Measurements from ENCODE around the gene GNPNAT1. TPM values are rescaled to one million over a fixed set of nuclear protein-coding genes. Genes with fewer than 3 reads are reported as not detected.

GNPNAT1 gene
- total RNA-seq: 5.7 TPM
- long read RNA-seq, partial matches to known transcripts: 0 of 5 reads
- long read RNA-seq, other reads (novel, unspliced or antisense): 1 of 5 reads

- Histone ChIP-seq H3K4me3 (peak within 1 kb of the TSS; percentile 88), H3K27me3 (ENCODE audit: low read depth) (no peaks in the 10 kb centered on the region), H3K9me3 (replicated peaks) (no peaks in the 10 kb centered on the region), H3K4me1 (peaks cover 34% of the 10 kb centered on the region), H3K36me3 (no peaks in the 10 kb centered on the region), H3K27ac (replicated peaks) (peak within 1 kb of the TSS; percentile 92)
- no peak for TF ChIP-seq CTCF (IDR thresholded peaks at IDR 0.05; ENCODE audit: borderline replicate concordance)
- intact Hi-C loops (cut with micrococcal nuclease): no loop called here
- DNase-seq: peak; percentile 82
Observed at GRCh38 chr14:52791223-52792096, at the start of gene GNPNAT1. Gene GNPNAT1, minus strand, starts transcription at chr14:52791607. Its CDS starts 6,957 bp downstream, at chr14:52784650.

- peaks cover 17% of the 10 kb centered on the region for H3K4me1 ChIP-seq
- no peaks in the 10 kb centered on the region for H3K9me3 ChIP-seq (replicated peaks)
- intact Hi-C loops (cut with micrococcal nuclease): no loop called here
- H3K27ac ChIP-seq (replicated peaks): no peak overlapping the region
- H3K36me3 ChIP-seq: no peaks in the 10 kb centered on the region
- no peak for DNase-seq
- no peak for TF ChIP-seq CTCF (IDR thresholded peaks at IDR 0.05; ENCODE audit: borderline replicate concordance)
- no peak overlapping the region for H3K4me3 ChIP-seq
- H3K27me3 ChIP-seq (ENCODE audit: low read depth): no peaks in the 10 kb centered on the region
Observed at GRCh38 chr14:52840877-52841276, 49.5 kb upstream of the GNPNAT1 start.

GRCh38 chr14:52837451-52837850 lies 46.0 kb upstream of the GNPNAT1 start:
- Histone ChIP-seq H3K9me3 (replicated peaks) (no peaks in the 10 kb centered on the region), H3K4me1 (no peaks in the 10 kb centered on the region), H3K27me3 (ENCODE audit: low read depth) (no peaks in the 10 kb centered on the region), H3K4me3 (no peak overlapping the region), H3K36me3 (no peaks in the 10 kb centered on the region), H3K27ac (replicated peaks) (no peak overlapping the region)
- no peak for TF ChIP-seq CTCF (IDR thresholded peaks at IDR 0.05; ENCODE audit: borderline replicate concordance)
- intact Hi-C loops (cut with micrococcal nuclease): no loop called here
- no peak for DNase-seq

- no peak for TF ChIP-seq CTCF (IDR thresholded peaks at IDR 0.05; ENCODE audit: borderline replicate concordance)
Observed at GRCh38 chr14:52836063-52836462, 44.7 kb upstream of the GNPNAT1 start.

GRCh38 chr14:52835122-52835903 lies 43.9 kb upstream of the GNPNAT1 start:
- H3K9me3 ChIP-seq (replicated peaks): no peaks in the 10 kb centered on the region
- intact Hi-C loops (cut with micrococcal nuclease): no loop called here
- H3K36me3 ChIP-seq: no peaks in the 10 kb centered on the region
- H3K4me1 ChIP-seq: no peaks in the 10 kb centered on the region
- no peaks in the 10 kb centered on the region for H3K27me3 ChIP-seq (ENCODE audit: low read depth)
- no peak overlapping the region for H3K4me3 ChIP-seq
- no peak for TF ChIP-seq CTCF (IDR thresholded peaks at IDR 0.05; ENCODE audit: borderline replicate concordance)
- DNase-seq: no peak
- no peak overlapping the region for H3K27ac ChIP-seq (replicated peaks)

More at GRCh38 chr14:52836063-52836462, 44.7 kb upstream of the GNPNAT1 start:
- intact Hi-C loops (cut with micrococcal nuclease): no loop called here
- Histone ChIP-seq H3K27ac (replicated peaks) (no peak overlapping the region), H3K36me3 (no peaks in the 10 kb centered on the region), H3K4me3 (no peak overlapping the region), H3K4me1 (no peaks in the 10 kb centered on the region), H3K27me3 (ENCODE audit: low read depth) (no peaks in the 10 kb centered on the region), H3K9me3 (replicated peaks) (no peaks in the 10 kb centered on the region)
- no peak for DNase-seq

Measured in left ventricle myocardium inferior (tissue), 1 donor.